Pons (tissue), 1 donor: ENCODE results near the gene AK4.

Experiments
- DNase-seq: peaks from one replicate; pipeline ENCODE4 v3.0.0-alpha.2; 2016; ENCODE audit warnings: low spot score

The AK4 gene

DNA sequence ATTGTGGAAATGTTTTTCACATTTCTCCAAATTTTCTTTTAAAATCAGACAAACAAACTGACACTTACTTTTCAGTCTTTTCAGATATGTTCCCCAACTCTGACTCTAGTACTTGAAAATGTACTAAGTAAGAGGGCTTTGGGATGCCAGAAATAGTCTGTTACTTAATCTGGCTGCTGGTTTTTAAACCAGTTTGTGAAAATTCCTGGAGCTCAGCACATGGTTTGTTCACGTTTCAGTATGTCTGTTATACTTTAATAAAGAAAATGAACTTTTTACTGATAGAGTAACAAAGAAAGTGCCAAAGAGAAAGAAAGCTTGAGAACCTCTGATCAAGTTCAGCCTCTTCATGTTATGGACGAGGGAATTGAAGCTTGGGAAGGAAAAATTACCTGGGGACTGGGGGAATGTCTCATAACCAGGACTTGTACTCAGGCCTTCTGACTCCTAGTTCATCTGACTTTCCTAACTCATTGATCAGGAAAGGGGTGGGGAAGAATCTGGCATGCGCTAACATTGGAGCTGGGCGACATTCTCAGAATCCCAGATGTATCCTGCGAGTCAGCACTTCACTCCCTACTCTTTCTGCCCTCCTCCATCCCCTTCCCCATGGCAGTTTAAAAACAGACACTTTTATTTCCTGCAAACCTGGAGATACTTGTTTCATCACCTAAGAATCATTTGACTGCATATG, 130.5 kb downstream of the AK4 start:
- no peak for DNase-seq

DNA sequence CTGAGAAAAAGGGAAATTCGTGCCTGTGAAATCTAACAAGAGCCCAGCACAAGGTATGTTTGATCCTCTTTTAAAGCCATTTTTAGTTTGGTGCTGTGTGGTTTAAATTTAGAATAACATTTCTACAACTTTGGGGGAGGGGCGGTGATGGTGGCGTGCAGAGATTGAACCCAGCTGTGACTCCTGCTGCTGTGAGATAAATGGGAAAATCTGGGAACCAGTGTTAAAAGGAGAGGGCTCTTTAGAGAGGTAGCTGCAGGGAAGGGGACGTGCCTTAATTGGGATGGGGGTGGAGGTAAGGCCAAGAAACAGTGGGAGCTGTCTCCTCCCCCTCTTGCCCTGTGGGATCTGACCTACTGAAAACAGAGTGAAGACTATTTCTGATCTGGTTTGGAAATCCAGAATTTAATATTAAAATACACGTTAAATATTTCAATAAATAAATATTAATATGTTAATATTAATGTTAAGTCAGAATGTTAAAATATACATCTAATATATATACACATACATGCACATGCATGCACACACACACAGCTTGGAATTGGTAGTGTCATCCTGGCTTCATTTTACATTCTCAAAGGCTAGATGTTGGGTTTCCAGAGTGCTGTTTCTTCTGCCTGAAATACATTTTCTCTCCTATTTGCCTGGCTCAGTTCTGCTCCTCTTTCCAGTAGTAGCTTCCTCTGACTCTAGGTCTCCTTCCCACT, 131.2 kb downstream of the AK4 start:
- no peak for DNase-seq
